ENCODE results near the gene BRI3.

The BRI3 gene

DNA sequence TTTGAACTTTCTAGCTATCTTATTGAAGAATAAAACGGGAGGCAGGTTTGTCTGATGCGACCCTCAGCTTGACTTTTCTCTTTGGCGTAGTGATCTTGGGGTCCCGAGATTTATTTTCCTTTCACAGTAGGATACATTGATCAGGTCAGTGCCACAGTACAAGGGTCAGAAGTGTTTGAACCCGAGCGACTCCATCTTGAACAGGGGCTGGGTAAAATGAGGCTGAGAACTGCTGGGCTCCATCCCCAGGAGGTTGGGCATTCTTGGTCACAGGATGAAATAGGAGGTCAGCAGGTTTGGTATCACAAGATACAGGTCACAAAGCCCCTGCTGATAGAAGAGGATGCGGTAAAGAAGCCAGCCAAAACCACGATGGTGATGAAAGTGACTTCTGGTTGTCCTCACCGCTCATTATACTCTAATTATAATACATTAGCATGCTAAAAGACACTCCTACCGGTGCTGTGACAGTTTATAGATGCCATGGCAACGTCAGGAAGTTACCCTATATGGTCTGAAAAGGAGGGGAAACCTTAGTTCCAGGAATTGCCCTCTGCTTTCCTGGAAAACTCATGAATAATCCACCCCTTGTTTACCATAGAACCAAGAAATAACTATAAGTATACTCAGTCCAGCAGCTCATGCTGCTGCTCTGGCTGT, 26.4 kb upstream of the BRI3 start:
- Histone ChIP-seq H3K4me1 (ENCODE audit: insufficient read depth, low read length) (no peaks in the 10 kb centered on the region), H3K9me3 (ENCODE audit: insufficient read depth, low read depth, low read length) (no peaks in the 10 kb centered on the region), H3K27me3 (ENCODE audit: insufficient read depth, low read length) (no peaks in the 10 kb centered on the region), H3K9ac (ENCODE audit: low read depth, low read length) (no peak overlapping the region), H3K4me3 (ENCODE audit: low read length) (no peak overlapping the region), H3K27ac (ENCODE audit: low read length) (no peak overlapping the region), H3K36me3 (ENCODE audit: insufficient read depth, low read depth, low read length) (no peaks in the 10 kb centered on the region)

DNA sequence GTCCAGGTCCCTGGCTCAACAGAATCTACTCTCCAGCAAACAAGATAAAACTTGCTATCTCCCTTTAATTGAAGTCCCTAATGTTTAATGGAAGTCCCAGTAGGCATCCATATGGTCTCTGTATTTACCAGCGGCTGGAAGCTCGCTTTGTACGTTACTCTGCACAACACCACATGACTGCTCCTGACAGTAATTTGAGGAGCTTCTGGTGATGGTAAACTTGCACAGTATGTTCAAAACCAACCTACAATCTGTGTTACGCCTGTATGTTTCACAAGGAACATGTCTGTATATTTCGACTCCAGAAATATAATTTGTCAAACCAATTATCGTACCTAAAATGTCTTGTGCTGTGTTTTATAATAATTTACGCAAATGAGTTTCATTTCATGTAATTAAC, 25.1 kb upstream of the BRI3 start:
- H3K27ac ChIP-seq (ENCODE audit: low read length): no peak overlapping the region
- no peaks in the 10 kb centered on the region for H3K36me3 ChIP-seq (ENCODE audit: insufficient read depth, low read depth, low read length)
- H3K9ac ChIP-seq (ENCODE audit: low read depth, low read length): no peak overlapping the region
- H3K27me3 ChIP-seq (ENCODE audit: insufficient read depth, low read length): no peaks in the 10 kb centered on the region
- H3K4me1 ChIP-seq (ENCODE audit: insufficient read depth, low read length): no peaks in the 10 kb centered on the region
- no peak overlapping the region for H3K4me3 ChIP-seq (ENCODE audit: low read length)
- no peaks in the 10 kb centered on the region for H3K9me3 ChIP-seq (ENCODE audit: insufficient read depth, low read depth, low read length)

DNA sequence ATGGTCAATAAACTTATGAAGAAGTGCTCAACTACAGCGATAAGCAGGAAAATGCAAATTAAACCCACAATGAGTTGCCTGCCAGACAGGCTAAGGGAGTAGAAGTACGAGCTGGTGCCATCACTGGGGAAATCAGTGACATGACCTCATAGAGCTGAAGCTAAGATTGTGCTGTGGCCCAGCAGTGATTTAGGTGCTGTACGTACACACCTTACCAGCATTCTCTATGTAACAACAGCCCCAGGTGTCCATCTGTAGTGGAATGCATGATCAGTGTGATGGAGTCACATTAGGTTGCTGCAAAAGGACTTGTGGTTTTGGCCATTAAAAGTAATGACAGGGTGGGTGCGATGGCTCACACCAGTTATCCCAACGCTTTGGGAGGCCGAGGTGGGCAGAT, 23.8 kb upstream of the BRI3 start:
- H3K9ac ChIP-seq (ENCODE audit: low read depth, low read length): no peak overlapping the region
- H3K36me3 ChIP-seq (ENCODE audit: insufficient read depth, low read depth, low read length): no peaks in the 10 kb centered on the region
- no peak overlapping the region for H3K4me3 ChIP-seq (ENCODE audit: low read length)
- H3K27ac ChIP-seq (ENCODE audit: low read length): no peak overlapping the region
- H3K4me1 ChIP-seq (ENCODE audit: insufficient read depth, low read length): no peaks in the 10 kb centered on the region
- no peaks in the 10 kb centered on the region for H3K9me3 ChIP-seq (ENCODE audit: insufficient read depth, low read depth, low read length)
- no peaks in the 10 kb centered on the region for H3K27me3 ChIP-seq (ENCODE audit: insufficient read depth, low read length)

DNA sequence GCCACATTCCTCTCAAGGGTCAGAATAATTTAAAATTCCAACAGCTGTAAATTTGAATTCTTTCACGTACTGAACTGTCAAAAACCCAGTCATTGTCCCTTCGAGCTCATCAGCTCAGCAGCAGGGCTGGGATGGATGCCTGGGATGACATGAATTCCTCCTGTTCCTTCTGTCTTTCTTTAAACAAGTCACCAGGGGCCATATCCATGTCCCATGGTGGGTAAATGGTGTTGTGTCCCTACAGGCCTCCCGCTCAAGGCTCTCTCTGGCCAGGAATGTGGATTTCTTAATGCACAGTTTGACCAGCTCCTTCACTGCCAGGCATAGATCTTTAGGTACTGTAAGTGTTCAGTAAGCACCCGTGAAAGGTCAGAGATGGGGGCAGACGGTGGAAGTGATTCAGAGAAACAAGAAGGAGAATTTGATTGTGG, 15.6 kb upstream of the BRI3 start:
- no peak overlapping the region for H3K27ac ChIP-seq (ENCODE audit: low read length)
- no peaks in the 10 kb centered on the region for H3K27me3 ChIP-seq (ENCODE audit: insufficient read depth, low read length)
- no peaks in the 10 kb centered on the region for H3K9me3 ChIP-seq (ENCODE audit: insufficient read depth, low read depth, low read length)
- H3K36me3 ChIP-seq (ENCODE audit: insufficient read depth, low read depth, low read length): no peaks in the 10 kb centered on the region
- no peaks in the 10 kb centered on the region for H3K4me1 ChIP-seq (ENCODE audit: insufficient read depth, low read length)
- no peak overlapping the region for H3K4me3 ChIP-seq (ENCODE audit: low read length)
- H3K9ac ChIP-seq (ENCODE audit: low read depth, low read length): no peak overlapping the region

DNA sequence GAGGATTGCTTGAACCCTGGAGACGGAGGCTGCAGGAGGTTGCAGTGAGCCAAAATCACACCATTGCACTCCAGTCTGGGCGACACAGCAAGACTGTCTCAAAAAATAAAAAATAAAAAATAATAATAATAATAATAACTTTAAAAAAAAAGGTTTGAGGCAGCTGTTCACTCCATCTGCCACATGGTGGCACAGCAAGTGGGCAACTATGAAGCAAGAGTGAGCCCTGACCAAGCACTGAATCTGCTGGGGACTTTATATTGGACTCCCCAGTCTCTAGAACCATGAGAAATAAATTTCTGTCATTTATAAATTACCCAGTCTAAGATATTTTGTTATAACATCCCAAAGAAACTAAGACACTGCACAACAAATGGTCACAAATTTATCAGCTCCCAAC, 14.6 kb upstream of the BRI3 start:
- Histone ChIP-seq H3K27me3 (ENCODE audit: insufficient read depth, low read length) (no peaks in the 10 kb centered on the region), H3K27ac (ENCODE audit: low read length) (no peak overlapping the region), H3K4me1 (ENCODE audit: insufficient read depth, low read length) (no peaks in the 10 kb centered on the region), H3K36me3 (ENCODE audit: insufficient read depth, low read depth, low read length) (no peaks in the 10 kb centered on the region), H3K9ac (ENCODE audit: low read depth, low read length) (no peak overlapping the region), H3K4me3 (ENCODE audit: low read length) (no peak overlapping the region), H3K9me3 (ENCODE audit: insufficient read depth, low read depth, low read length) (no peaks in the 10 kb centered on the region)

DNA sequence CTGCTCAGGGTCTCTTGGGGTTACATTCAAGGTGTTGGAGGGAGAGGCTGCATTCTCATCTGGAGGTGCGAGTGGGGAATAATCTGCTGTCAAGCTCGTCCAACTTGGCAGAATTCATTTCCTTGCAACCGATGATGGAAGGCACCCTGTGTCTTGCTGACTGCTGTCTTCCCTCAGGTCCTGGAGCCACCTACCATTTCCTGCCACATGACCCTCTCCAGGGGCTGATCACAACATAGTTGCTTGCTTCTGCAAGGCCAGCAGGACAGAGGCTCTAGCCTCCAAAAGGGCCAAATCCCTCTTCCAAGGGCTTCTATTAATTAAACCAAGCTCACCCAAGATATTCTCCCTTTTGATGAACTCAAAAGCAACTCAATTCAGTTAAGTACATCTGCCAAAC, 14.2 kb upstream of the BRI3 start:
- no peaks in the 10 kb centered on the region for H3K9me3 ChIP-seq (ENCODE audit: insufficient read depth, low read depth, low read length)
- H3K36me3 ChIP-seq (ENCODE audit: insufficient read depth, low read depth, low read length): no peaks in the 10 kb centered on the region
- no peak overlapping the region for H3K9ac ChIP-seq (ENCODE audit: low read depth, low read length)
- H3K4me3 ChIP-seq (ENCODE audit: low read length): no peak overlapping the region
- H3K27me3 ChIP-seq (ENCODE audit: insufficient read depth, low read length): no peaks in the 10 kb centered on the region
- no peak overlapping the region for H3K27ac ChIP-seq (ENCODE audit: low read length)
- H3K4me1 ChIP-seq (ENCODE audit: insufficient read depth, low read length): no peaks in the 10 kb centered on the region

DNA sequence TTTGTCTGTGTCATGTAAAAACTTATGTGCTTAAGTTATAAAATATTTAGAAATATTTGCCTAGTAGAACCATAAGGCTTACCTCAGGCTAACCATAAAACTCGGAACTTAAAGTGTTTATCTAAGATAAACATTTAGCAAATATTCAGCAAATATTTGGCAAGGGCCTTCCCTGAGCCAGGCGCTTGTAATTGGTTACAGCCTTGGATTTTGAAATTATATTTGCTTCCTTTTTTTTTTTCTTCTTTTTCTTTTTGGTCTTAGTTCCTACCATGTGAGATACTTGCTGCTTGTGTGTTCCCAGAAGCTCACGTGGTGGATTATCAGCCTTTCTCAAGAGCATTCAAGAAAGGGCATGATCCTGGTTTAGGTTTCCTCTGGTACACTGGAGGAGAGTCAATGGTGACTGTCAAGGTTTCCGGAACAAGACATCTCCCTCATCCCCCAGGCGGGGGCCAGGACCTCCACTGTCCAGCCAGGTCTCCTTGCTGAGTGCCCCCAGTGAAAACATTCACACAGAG, 5.2 kb upstream of the BRI3 start:
- H3K27ac ChIP-seq (ENCODE audit: low read length): no peak overlapping the region
- no peak overlapping the region for H3K4me3 ChIP-seq (ENCODE audit: low read length)
- no peaks in the 10 kb centered on the region for H3K4me1 ChIP-seq (ENCODE audit: insufficient read depth, low read length)
- H3K9ac ChIP-seq (ENCODE audit: low read depth, low read length): no peak overlapping the region
- no peaks in the 10 kb centered on the region for H3K9me3 ChIP-seq (ENCODE audit: insufficient read depth, low read depth, low read length)
- H3K27me3 ChIP-seq (ENCODE audit: insufficient read depth, low read length): no peaks in the 10 kb centered on the region
- no peaks in the 10 kb centered on the region for H3K36me3 ChIP-seq (ENCODE audit: insufficient read depth, low read depth, low read length)

DNA sequence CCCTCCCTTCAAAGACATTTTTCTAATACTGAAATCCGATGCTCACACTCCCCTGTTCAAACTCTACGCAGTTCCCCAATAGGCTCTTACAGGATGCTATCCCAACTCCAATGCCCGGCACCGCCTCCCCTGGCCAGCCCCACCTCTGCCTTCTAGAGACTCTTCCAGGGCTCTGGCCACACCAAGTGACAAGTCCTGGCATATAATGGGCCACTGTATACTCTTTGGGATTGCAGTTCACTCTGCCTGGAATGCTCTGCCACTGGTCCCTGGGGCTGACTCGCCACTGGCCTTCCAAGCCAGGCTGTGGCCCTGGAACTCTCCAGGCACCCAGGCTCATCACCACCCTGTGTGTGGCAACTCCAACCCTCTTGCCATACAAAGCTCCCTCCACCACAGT, 3.1 kb upstream of the BRI3 start:
- no peak overlapping the region for H3K4me3 ChIP-seq (ENCODE audit: low read length)
- H3K4me1 ChIP-seq (ENCODE audit: insufficient read depth, low read length): peaks cover 5% of the 10 kb centered on the region; the same call in 1 of the 2 replicates

DNA sequence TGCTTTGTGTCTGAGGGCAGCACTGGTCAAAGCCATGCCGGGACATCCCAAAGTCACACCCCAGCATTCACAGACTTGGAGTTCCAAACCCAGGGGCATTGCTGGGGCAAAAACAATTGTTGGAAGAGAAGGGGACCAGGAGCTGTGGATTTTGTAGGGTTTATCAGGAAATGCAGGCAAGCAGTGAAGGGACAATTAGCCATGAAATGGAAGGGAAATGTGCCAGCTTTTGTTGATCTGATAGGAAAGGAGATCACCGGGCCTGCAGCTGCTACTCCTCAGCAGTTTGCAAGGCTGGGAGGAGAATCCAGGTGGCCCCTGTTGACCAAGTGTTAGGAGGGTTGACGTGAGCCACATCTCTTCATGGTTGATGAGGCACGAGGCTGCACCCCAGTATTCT, 2.5 kb upstream of the BRI3 start:
- no peak overlapping the region for H3K9ac ChIP-seq (ENCODE audit: low read depth, low read length)
- peaks cover 10% of the 10 kb centered on the region; the same call in 1 of the 2 replicates for H3K36me3 ChIP-seq (ENCODE audit: insufficient read depth, low read depth, low read length)
- peaks cover 5% of the 10 kb centered on the region; the same call in 1 of the 2 replicates for H3K4me1 ChIP-seq (ENCODE audit: insufficient read depth, low read length)
- no peak overlapping the region for H3K4me3 ChIP-seq (ENCODE audit: low read length)
- no peaks in the 10 kb centered on the region for H3K9me3 ChIP-seq (ENCODE audit: insufficient read depth, low read depth, low read length)
- H3K27ac ChIP-seq (ENCODE audit: low read length): no peak overlapping the region
- no peaks in the 10 kb centered on the region; the same call in 1 of the 2 replicates for H3K27me3 ChIP-seq (ENCODE audit: insufficient read depth, low read length)

More for the DNA sequence above, 3.1 kb upstream of the BRI3 start:
- Histone ChIP-seq H3K9ac (ENCODE audit: low read depth, low read length) (no peak overlapping the region), H3K9me3 (ENCODE audit: insufficient read depth, low read depth, low read length) (no peaks in the 10 kb centered on the region), H3K27me3 (ENCODE audit: insufficient read depth, low read length) (no peaks in the 10 kb centered on the region; the same call in 1 of the 2 replicates), H3K27ac (ENCODE audit: low read length) (no peak overlapping the region), H3K36me3 (ENCODE audit: insufficient read depth, low read depth, low read length) (peaks cover 5% of the 10 kb centered on the region; the same call in 1 of the 2 replicates)

DNA sequence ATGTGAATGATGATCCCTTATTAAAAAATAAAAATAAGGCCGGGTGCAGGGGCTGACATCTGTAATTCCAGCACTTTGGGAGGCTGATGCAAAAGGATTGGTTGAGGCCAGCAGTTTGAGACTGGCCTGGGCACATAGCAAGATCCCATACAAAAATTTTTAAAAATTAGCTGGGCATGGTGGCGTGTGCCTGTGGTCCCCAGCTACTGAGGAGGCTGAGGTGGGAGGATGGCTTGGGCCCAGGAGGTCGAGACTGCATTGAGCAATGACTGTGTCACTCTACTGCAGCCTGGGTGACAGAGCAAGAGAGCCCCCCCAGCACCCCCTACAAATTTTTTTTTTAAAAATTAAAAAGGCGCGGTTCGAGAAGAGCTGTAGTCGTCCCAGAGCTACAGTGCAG, 1.2 kb upstream of the BRI3 start:
- Histone ChIP-seq H3K27ac (ENCODE audit: low read length) (no peak overlapping the region), H3K36me3 (ENCODE audit: insufficient read depth, low read depth, low read length) (peaks cover 10% of the 10 kb centered on the region; the same call in 1 of the 2 replicates), H3K9ac (ENCODE audit: low read depth, low read length) (peak overlapping the region; percentile 75; the same call in 1 of the 2 replicates), H3K27me3 (ENCODE audit: insufficient read depth, low read length) (no peaks in the 10 kb centered on the region; the same call in 1 of the 2 replicates), H3K9me3 (ENCODE audit: insufficient read depth, low read depth, low read length) (no peaks in the 10 kb centered on the region), H3K4me3 (ENCODE audit: low read length) (peak overlapping the region; percentile 89), H3K4me1 (ENCODE audit: insufficient read depth, low read length) (peaks cover 5% of the 10 kb centered on the region; the same call in 1 of the 2 replicates)

DNA sequence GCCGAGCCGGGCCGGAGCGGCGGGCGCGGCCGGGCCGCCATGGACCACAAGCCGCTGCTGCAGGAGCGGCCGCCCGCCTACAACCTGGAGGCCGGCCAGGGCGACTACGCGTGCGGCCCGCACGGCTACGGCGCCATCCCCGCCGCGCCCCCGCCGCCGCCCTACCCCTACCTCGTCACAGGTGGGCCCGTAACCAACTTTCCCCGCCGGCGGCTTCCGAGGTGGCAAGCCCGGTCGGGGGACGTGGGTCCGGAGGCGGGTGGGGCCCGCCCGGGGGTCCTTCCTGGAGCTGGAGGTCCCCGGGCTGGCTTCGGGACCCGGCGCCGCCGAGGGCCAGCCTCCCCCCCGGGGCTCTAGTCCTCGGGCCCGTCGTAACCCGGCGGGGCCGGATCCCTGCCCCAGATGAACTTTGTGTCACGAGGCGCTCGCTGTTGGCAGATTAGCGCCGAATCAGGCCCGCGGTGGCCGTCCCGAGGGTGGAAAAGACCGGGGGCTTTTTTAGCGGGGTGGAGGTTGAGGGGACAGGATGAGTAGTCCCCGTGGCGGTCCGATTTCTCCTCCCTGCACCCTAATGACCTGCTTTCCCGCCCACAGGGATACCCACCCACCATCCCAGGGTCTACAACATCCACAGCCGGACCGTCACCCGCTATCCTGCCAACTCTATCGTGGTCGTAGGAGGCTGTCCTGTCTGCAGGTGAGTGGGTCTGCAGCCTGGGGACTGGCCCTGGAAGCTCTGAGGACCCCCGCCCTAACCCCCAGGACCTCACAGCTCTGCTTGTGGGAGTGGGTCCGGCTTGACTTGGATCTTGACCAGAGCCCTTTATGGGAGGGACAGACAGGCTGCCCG, 496 bp downstream of the BRI3 start:
- Histone ChIP-seq H3K27ac (ENCODE audit: low read length) (no peak overlapping the region), H3K27me3 (ENCODE audit: insufficient read depth, low read length) (no peaks in the 10 kb centered on the region; the same call in 1 of the 2 replicates), H3K36me3 (ENCODE audit: insufficient read depth, low read depth, low read length) (peaks cover 10% of the 10 kb centered on the region; the same call in 1 of the 2 replicates), H3K9me3 (ENCODE audit: insufficient read depth, low read depth, low read length) (no peaks in the 10 kb centered on the region), H3K9ac (ENCODE audit: low read depth, low read length) (peak overlapping the region; percentile 77), H3K4me3 (ENCODE audit: low read length) (peak overlapping the region; percentile 76), H3K4me1 (ENCODE audit: insufficient read depth, low read length) (peaks cover 5% of the 10 kb centered on the region; the same call in 1 of the 2 replicates)
